ENCODE data around the gene PTPN4.

The PTPN4 gene

DNA sequence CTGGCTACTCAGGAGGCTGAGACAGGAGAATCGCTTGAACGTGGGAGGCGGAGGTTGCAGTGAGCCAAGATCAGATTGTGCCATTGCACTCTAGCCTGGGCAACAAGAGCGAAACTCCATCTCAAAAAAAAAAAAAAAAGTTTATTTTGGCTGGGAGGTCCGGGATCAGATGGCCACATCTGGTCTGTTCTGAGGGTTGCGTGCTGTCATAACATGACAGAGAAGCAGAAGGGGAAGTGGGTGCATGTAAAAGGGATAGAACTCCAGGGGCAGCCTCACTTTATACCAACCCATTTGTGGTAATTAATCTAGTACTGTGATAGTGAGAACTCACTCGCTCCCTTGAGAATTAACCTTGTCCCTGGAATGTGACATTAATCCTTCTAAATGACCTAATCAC lies 101.2 kb downstream of the PTPN4 start:
- no peak for DNase-seq

DNA sequence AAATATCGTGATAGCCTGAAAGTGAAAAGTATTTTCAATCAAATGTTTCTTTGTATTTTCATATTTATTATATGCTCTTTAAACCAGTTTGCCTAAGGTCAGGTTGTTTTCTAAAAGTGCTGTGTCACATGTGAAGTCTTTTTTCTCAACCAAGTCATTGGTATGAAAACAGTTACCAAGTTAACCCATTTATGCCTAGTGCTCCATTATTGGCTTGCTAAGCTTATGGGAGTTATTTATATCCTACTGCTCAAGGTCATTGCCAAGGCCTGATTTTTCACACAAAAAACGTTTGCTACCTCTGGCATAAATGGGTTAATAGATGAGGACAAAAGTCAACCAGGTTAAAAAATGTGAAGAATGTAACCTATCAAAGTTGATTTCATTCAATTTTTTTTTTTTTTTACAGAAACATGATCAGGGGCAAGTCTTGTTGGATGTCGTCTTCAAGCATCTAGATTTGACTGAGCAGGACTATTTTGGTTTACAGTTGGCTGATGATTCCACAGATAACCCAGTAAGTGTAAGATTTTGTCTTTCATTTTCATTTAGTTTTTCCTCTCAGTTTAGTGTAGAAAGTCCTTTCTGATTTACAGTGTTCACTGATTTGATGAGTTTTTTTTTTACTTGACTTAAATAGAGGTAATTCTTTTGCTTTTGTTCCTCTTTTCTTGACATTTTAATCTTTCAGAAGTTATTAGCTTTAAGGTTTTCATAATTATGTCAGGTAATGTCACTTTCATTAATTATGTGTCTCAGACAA lies 102.6 kb downstream of the PTPN4 start:
- no peak for DNase-seq

- DNase-seq = no peak
These were observed 104.6 kb downstream of the PTPN4 start for GRCh38 chr2:119864318-119864717.

DNA sequence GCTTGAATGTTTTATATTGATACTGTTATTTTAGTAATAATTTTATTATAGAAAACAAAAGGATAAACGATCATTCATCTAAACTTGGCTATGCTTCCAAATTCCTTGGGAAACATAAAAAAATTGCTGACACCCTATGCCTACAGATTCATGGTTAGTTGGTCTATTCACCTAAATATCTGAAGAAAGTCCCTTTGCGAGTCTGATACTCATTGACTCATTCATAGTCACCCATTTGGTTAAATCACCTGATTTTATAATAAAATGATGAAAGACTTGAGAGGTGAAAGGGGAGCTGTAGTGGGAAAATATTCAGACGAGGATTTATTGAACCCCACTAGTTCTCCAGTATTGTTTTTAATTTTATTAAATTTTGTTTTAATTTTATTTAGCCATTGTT lies 112.0 kb downstream of the PTPN4 start:
- DNase-seq = no peak

DNA sequence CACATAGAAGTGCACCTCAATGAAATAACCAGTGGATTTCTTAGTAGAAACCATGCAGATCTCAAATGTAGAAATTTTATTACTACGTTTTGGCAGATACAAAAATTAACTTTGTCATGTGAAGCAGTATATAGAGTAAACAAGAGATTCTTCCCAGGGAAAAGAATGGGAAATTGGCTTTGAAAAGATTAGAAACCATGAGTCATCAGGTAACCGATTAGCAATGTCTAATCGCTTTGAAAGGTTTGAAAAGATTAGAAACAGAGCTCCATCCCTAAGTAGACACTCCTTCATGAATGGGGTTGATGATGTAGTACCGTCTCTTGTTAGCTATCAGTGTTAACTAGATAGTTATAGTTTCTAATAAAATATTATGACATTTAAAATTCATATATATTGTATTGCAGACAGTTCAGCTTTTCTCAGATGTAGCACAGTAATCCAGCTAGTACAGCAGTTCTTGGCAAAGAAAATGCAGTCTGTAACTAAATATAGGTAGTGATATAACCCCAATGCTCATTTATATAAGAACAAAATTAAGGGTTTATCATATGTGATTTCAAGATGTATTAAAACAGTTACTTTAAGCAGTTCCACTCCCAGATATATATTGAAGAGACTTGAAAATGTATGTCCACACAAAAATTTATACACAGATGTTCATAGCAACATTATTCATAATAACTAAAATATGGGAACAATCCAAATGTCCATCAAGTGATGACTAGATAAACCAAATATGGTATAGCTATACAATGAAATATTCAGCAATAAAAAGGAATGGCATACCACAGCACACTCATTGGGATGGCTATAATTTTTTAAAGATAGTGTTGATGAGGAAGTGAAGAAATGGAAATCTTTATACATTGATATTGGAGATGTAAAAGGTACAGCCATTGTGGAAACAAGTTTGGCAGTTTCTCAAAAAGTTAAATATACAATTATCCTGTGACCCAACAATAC lies 113.9 kb downstream of the PTPN4 start:
- DNase-seq = no peak

DNA sequence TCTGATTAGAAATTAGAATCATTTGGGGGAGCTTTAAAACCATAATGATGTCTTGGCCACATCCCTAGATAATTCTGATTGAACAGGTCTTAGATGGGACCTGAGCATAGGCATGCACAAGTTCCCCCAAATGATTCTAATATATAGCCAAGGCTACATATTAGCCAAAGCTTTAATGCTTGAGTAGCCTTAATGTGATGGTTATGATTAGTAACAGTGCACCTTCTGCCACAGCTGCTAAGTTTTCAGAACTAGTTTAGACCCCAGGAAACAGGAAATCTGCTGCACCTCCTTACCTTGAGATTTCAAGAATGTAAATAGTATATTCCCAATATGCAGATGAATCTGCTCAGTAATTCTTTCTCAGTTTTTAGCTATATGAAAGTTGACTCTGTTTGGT lies 119.8 kb downstream of the PTPN4 start:
- DNase-seq = no peak

DNA sequence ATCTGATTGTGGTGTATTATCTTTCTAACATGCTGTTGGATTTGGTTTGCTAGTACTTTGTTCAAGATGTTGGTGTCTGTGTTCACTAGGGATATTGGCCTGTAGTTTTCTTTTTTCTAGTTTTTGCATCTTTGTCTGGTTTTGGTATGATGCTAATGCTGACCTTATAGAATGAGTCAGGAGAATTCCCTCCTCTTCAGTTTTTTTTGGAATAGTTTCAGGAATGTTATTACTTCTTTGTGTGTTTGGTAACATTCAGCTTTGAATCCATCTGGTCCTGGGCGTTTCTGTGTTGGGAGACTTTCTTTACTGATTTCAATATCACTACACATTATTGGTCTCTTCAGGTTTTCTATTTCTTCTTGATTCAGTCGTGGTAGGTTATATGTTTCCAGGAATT lies 129.0 kb downstream of the PTPN4 start:
- no peak for DNase-seq

DNA sequence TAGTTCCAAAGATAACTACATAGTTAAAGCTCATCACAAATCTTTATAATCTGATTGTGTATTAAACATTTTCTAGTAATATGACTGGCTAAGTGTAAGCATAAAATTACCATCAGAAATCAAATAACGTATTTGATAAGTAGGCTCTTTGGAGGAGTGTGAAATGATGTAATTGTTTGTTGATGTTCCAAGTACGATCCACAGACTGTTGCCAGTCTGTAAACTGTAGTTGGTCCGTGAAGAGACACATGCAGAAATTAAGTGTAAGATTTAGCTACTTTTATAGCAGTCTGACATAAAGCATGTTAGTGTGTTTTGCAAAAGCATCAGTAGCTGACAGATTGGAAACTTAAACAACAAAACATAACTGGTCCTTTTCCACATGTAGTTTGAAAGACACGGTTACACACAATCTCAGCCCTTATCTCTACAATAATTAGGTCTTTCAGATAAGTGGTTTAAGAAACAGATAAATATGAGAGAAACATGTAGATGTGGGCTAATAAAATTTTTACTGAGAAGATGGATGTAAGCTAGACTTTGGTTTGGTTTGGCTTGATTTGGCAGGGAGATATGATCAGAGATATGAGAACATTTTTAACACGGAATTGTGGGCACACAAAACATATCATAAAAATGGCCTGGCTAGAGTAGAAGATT lies 138.1 kb downstream of the PTPN4 start:
- no peak for DNase-seq

- DNase-seq = no peak
These were observed 141.3 kb downstream of the PTPN4 start for GRCh38 chr2:119901013-119901412.

- no peak for DNase-seq
These were observed 150.8 kb downstream of the PTPN4 start for GRCh38 chr2:119910566-119910965.

DNA sequence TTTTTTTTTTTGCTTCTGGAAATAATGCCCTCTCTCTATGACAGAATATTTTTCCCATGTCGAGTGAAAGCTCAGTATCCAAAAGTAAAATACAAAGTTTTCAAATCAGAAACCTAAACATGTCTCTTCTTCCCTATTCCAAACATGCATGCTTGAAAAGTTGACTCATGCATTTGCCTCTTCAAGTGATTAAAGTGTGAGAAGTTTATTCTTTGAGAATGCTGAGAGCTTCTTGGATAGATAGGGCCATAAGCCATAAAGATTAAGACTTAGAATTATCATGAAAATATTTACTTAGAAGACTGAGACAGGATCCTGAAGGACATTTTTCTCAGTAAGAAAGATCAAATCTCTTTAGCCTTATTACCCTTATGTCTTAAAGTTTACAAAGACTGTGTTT lies 154.5 kb downstream of the PTPN4 start:
- no peak for DNase-seq

DNA sequence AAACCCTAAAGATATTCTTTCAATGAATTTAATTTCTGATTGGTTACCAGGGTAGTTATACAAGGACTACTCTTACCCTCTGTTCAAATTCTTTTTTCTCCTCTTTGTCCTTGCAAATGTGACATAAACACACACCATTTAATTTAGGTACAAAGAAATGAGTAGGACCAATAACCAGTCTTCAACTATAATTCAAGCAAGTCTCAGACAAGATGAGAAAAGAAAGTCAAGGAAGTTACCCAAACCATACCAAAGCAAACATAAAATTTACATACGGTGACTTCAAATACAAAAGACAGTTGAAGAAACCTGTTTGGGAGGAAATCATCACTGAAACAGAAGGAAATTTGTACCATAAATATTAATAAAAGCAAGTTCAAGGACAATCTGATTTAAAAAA lies 162.1 kb downstream of the PTPN4 start:
- no peak for DNase-seq

DNA sequence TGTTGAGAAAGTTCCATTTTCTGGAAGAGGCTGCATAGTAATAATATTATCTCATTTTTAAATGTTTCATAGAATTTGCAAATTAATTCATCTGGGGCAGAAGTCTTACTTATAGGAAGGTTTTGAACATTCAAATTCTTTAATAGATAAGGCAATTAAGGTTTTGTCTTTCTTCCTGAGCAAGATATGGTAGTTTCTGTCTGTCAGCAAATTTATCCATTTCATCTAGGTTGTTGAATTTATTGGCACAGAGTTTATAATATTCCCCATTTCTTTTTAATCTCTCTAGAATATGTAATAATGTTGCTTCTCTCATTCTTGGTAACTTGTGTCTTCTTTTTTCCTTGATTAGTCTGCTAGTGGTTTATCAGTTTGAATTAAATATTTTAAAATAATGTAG lies 163.0 kb downstream of the PTPN4 start:
- DNase-seq = no peak

DNA sequence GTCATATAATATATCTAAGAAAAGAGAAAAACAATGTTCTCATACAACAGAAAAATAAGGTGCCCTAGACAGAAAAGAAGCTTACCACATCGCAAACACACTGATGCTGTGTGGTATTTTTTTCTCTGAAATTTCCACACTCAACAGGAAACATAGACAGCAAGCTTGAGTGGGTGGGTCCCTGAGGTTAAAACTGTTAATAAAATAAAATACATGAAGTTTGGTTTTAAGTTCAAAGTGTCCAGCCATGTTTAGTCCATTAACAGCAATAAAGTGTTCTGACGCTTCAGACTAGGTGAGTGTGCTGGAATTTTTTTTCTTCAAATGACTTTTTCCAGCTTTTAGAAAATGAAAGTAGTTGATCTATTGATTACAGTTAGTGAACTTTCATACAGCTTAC lies 169.8 kb downstream of the PTPN4 start:
- no peak for DNase-seq

DNA sequence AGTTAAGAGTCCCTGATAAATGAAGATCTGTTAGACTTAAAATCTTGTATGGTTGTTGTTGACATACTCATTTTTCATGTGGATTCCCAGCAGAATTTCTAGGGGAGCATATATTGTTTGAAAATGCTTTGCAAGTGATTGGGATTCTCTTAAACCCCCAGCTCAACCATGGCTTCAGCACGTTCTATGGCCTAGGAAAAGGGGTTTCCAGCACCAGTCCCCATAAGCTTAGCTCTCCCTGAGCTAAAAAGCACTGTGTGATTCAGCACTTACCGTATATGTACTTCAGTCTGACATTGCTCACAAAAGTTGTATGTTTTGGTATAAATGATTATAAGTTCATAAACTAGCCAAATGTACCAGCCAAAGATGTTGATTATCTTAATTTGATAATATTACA lies 173.1 kb downstream of the PTPN4 start:
- no peak for DNase-seq

- no peak for DNase-seq
These were observed 174.6 kb downstream of the PTPN4 start for GRCh38 chr2:119934319-119934718.

- no peak for DNase-seq
These were observed 178.0 kb downstream of the PTPN4 start for GRCh38 chr2:119937680-119938079.

GRCh38 chr2:119939915-119940314 lies 180.2 kb downstream of the PTPN4 start:
- DNase-seq = no peak

DNA sequence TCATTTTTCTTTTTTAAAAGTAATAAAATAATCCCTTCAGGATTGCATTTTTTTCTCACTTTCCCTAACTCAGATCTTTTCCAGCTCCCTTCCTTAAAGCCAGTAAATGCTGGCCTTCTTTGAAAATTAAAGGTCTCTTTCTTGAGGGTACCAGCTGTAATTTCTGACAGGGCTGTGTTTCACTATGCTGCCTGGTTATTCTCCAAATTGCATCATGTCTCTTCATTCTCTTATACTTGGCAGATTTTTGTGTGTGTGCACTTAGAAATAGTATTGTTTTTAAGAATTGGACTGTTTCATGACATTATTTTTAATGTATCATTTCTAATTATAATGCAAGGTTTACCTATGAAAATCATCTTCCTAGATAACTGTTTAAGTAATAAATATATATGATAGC lies 181.1 kb downstream of the PTPN4 start:
- no peak for DNase-seq

GRCh38 chr2:119941388-119941787 lies 181.7 kb downstream of the PTPN4 start:
- DNase-seq = no peak

GRCh38 chr2:119941981-119942513 lies 182.3 kb downstream of the PTPN4 start:
- no peak for DNase-seq

DNA sequence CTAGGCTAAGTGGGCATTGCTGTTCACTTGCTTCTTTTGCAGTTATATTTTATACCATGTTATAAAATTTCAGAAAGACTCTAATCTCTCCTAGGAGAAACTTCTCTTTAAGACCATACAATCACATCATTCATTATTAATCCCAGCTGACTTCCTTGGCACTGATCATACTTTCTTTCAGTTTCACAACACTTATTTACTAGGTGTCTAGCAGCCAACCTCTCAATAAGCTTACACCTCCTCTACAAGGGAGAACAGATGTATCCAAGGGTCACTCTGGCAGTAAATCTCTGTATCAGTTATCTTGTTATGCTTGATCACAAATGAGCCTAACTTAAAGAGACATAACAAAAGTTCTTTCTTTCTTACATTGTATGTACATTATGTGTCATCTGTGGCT lies 183.3 kb downstream of the PTPN4 start:
- no peak for DNase-seq

- no peak for DNase-seq
These were observed 187.8 kb downstream of the PTPN4 start for GRCh38 chr2:119947535-119947934.
